RPMI7951 (cell line): ENCODE data around the gene ITGBL1. TPM values are rescaled to one million over a fixed set of nuclear protein-coding genes. Genes with fewer than 3 reads are reported as not detected.

Experiments
- DNase-seq: peaks from one replicate; pipeline ENCODE4 v3.0.0-alpha.2; 2012; ENCODE audit warnings: low read depth
- total RNA-seq: library from RNA; depleted of rRNA; stranded (reverse); fragments of >200 nt; shearing (Covaris generic); gene quantifications from 2 replicates; pipeline ENCODE4 v1.2.3, GENCODE V29; 2014; rRNA removed

Gene ITGBL1, protein sequence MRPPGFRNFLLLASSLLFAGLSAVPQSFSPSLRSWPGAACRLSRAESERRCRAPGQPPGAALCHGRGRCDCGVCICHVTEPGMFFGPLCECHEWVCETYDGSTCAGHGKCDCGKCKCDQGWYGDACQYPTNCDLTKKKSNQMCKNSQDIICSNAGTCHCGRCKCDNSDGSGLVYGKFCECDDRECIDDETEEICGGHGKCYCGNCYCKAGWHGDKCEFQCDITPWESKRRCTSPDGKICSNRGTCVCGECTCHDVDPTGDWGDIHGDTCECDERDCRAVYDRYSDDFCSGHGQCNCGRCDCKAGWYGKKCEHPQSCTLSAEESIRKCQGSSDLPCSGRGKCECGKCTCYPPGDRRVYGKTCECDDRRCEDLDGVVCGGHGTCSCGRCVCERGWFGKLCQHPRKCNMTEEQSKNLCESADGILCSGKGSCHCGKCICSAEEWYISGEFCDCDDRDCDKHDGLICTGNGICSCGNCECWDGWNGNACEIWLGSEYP
- 57.1 and 69.0 TPM in 2 replicates for total RNA-seq

DNA sequence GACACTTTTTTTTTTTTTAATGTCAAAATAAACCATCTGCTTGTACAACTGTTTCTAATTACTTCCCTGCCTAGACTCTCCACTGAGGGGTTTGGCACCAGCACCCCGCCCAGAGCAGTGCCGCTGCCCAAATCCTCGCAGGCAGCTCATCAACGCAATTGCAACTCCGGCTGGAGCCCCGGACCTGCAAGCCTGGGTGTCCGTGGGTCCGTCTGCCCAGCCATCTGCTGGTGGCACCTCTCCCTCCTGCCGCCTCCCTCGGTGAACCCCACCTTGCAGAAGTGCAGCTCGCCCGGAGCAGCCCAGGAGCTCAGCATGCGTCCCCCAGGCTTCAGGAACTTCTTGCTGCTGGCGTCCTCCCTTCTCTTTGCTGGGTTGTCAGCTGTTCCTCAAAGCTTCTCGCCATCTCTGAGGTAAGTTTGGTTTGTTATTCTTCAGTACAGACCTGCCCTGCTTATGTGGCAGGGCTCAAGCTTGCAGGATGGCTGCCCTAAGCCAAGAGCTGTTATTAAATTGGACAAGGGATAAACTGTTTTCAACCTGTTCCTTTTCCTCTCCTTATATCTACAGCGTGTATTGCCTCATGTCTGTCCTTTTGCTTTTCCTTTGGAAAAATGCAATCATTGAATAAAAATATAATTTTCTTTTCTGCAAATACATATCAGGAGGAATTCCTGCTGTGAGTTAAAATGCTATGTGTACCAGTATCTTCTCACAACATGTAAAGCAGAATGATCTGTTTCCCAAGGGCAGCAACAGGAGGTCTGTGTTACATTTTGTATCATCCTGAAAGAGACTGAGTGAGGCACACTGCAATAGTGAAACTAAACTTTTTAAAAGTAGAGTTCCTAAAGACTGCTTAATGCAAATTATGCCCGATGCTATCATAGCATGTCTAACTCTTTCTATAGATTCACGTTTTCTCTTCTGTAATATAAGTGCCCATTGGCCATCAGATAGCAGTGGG lies at the start of gene ITGBL1:
ITGBL1 (plus strand) TSS at position 157 of the 967 bp plus-strand sequence; CDS start at position 316, 159 bp downstream.
- peak; percentile 73 for DNase-seq

DNA sequence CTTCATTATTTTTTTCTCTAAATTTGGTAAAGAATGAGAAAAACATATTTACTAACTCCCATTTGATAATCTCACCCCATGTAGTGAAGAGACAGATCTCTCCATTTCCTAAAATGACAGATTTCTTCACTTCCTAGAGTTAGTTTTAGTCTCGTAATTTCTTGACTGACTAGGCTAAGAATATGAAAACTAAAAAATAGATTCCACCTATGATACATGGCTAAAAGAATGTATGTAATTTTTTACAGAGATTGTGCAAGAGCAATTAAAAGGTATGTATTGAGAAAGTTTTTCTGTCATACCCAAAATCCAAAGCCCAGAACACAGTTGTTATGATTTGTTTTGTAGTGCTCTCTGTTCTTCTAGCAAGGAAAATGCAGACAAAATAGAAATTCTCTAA lies 45.7 kb upstream of the ITGBL1 start:
- DNase-seq: no peak

DNA sequence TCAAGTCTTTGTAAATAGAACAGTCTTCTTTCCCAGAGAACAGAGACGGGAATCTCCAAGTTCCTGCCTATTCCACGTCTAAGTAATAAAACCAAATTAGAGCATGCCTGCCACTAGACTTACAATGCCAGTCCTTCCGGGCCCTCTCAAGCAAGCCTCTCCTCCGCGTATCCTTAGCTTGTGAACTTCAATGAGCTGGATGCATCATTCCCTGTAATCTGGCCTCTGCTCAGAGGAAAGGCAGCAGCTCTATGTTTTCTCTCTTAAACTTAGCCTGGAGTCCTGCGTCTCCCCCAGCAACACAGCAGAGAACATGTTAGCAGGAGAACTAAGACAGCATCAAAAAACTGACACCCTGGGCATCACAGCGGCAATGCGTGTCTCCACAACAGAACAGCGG lies 44.3 kb upstream of the ITGBL1 start:
- DNase-seq: peak; percentile 42

DNA sequence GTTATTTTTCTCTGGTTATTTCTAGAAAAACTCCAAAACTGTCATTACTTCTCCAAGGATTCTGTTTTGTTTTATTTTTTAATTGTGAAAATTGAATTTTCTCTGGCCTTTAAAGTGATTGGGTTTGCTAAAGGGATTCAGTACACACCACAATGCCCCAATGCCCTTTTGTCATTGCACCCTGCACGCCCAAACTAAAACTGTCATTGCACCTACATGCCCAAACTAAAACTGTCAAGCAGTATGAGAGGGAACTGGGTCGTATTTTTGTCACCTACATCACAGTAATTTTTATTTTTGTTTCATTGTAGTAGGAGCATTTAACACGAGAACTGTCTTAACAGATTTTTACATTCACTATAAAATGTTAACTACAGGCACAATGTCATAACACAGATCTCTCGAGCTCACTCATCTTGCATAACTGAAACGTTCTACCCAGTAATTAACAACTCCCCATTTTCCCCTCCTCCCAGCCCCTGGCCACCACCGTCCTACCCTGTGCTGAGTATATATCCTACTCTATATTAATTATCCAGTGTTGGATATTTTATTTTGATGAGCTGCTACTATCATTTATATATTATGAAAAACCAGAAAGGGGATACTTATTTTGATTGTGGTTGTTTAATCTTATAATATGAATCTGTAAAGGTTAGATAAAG lies 43.4 kb upstream of the ITGBL1 start:
- no peak for DNase-seq

DNA sequence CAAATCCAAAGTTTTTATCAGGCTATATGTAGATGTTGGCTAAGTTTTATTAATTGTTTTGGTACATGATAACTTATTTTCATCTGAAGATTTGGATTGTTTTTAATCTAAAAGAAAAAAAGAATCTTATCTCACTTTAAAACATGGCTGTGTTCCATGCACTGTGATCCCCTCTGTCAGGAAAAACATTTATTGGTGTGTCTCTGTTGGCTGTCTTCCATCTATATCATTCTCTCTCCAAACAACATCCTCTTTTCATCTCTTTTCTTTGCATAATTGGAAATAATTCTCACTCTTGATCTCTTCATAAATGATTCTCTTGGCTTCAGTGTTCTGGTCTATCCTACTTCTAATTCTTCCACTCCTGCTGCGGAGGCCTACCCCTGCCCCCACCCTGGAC lies 40.4 kb upstream of the ITGBL1 start:
- no peak for DNase-seq

DNA sequence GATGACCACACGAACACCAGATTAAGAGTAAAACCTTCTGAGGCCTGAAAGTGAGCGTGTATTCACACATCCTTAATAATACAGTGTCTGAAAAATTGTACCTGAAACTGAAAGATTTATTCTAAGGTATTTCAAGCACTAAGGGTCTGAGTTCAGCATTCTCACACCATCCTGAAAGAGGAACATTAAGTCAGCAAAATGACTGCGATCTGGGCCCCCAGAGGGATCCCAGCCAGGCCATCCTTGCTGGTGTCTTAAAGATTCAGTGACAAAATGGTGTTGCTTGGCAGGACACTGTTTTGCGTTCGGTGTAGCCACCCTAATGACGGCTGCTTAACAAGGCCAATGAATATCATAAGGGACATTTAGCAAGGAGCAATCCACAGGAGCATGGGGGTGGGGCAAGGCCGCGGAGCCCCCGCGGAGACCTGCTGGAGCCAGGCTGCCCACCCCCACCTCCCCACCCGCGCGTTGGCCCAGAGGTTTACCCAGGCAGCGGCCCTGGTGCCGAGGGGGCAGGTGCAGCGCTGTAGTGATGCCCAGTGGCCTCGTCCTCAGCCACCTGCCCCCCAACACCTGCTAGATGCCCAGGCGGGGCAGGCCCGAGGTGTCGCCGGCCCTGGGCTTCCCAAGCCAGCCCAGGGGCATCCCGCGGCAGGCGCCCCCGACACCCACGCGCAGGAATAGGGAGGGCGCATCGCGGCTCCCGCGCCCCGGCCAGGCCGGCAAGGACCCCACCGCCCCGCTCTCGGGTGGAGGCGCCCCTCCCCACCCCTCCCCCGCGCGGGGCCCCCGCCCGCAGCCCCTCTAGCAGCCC lies 36.9 kb upstream of the ITGBL1 start:
- no peak for DNase-seq

DNA sequence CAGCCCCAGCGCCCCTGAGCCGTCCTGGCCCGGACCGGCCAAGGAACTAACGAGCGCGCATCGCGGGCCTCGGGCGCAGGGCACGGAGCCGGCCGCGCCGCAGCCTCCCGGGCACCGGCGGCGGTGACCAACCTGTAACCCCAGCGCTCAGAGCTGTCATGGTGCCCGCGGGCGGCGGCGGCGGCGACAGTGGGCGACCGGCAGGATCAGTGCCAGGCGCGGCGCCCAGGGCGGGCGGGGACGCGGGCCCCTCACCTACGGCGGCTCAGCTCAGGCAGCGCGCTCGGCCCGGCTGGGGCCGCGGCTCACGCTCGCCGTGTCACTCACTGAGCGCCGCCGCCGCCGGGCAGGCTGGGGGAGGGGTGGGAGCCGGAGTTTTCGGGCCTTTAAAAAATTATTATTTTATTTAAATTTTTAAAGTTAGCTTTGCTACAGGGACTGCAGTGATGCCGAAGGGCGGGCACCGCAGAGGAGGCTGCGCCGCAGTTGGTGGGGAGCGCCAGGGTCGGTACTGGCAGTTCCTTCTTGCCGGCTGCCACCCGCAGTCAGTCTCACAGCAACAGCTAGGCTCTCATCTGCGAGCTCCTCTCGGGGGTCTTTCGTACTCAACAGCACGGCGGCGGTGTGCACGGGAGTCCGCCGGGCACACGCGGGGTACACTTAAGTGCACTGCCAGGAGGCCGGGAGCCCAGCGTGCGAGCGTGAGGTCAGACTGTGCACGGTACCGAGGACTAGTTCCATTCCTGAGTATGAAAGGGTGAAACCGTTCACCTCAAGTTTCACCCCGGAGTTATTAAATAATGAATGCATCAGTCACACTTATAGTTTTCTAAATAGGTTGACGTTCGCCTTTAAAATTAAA lies 36.1 kb upstream of the ITGBL1 start, which contains the start of gene NALCN:
NALCN (minus strand) TSS at position 328 of the 862 bp plus-strand sequence. CDS start 17,382 bp downstream, outside the sequence.
- DNase-seq: peak; percentile 15

DNA sequence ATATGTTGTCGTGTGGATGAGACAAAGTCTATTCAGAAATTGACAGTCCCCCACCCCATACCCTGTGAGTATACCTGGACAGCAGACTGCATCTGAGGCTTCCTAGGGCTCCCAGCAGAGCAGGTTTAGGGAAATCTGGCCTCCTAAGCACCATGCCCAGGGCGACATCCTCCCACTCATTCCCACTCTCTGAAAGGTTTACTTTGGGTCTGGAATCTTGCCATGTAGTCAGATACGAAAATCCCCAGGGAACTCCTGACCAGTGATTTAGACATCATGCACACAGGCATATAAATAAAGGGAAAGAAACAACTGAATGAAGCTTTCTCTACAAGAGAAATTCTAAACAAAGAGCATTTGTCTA lies 35.5 kb upstream of the ITGBL1 start:
- DNase-seq: peak; percentile 82

DNA sequence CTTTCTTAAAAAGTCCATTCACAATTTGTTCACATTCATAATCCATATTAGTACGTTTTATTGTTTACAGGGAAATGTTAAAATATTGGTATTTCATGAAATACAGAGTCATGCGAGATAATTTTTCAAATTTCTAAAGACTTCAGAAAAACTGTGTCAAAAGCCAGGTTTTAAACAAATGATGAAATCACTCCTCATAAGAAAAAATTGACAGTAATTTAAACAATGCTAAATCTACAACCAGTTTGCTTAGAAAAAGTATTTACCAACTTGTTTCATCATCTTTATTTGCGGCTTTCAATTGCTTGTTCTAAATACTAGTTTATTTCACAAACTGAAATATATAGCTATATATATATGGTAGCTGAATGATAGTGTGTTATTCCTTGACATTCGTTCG lies 35.0 kb upstream of the ITGBL1 start:
- no peak for DNase-seq

DNA sequence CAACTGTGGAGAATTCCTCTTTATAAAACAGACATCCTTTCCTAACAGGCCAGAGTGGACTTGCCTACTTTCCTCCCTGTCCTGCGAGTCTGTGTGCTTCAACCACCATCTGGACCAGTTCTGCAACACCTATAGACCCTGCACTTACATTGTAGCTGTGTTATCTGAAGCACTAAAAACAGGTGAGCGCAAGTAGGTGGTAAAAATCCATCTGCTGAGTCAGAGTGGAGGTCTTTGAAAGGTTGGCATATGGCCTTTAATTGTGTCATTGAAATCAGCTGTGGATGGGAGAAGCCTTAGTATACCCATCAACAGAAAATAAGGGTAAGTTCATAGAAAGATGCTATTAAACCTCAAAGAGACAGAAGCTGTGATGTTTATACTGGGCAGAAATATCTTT lies 28.6 kb upstream of the ITGBL1 start:
- no peak for DNase-seq

DNA sequence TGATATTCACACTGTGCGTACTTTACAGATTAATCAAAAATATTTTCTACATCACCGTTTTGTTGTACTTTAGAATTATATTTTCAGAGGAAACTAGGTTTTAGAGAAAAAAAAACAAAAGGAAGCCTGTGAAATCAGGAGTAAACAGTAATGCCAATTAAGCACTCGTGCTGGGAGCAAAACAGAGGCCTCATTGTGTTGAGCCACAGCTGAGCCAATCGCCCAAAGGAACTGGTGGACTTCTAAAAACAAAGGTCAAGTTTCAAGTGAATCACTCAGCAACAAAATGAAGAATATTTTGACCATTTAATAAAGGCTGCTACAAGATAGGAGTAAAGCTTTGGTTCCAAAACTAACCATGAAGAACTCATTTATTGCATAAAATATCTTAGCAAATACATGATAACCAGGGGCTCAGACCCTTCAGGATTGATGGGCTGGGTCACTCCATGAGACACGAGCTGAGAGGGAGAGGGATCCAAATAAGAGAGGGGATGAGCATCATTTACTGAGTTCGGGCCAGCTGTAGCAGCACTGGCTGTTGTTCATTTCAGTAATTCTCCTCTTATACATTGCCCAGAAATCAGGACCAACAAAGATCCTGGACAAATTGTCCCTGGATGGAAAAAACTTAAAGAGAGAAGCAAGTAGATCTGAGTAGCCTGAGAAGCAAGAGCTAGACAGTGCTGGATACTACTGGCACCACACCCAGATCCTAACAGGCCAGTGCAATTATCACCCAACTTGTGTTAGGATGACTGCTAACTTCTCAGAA lies 27.9 kb upstream of the ITGBL1 start:
- peak; percentile 64 for DNase-seq

DNA sequence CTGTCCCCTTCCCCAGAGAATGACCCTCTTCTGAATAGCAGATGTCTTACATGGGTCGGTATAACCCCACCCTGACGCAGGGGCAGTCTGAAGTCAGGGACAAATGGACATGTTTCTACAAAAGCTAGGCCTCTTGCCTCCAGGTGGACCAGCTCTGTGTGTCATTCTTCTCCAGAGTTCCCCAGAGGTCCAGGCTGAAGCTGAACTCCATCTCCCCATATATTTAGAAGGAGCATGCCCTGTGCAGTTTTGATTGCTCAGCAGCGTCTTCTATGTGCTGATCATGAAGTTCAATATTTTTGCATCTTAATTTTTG lies 27.4 kb upstream of the ITGBL1 start:
- no peak for DNase-seq

DNA sequence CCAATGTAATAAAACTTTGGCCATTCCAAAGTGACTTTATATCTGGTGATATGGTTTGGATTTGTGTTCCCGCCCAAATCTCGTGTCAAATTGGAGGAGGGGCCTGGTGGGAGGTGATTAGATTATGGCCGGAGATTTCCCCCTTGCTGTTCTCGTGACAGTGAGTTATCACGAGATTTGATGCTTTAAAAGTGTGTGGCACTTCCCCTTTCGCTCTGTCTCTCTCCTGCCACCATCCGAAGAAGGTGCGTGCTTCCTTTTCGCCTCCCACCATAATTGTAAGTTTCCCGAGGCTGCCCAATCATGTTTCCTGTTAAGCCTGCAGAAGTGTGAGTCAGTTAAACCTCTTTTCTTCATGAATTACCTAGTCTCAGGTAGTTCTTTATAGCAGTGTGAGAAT lies 26.9 kb upstream of the ITGBL1 start:
- no peak for DNase-seq

DNA sequence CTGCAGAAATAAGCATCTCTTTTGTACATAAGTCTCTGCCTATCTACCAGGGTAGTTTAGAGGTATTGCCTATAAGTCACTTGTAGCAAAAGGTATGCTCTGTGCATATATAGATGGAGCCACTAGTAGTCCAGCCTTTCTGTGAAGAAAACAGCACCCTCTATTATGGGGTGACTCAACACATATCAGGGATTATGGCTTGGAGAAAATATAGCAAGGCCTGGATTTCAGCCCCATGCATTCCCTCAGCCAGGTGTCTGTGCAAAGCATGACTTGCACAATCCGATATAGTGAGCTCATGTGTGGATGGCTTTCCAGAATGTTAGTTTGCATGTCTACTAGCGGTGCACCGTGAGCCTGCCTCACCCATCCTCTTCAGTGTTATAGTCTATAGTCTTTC lies 22.7 kb upstream of the ITGBL1 start:
- DNase-seq: no peak

DNA sequence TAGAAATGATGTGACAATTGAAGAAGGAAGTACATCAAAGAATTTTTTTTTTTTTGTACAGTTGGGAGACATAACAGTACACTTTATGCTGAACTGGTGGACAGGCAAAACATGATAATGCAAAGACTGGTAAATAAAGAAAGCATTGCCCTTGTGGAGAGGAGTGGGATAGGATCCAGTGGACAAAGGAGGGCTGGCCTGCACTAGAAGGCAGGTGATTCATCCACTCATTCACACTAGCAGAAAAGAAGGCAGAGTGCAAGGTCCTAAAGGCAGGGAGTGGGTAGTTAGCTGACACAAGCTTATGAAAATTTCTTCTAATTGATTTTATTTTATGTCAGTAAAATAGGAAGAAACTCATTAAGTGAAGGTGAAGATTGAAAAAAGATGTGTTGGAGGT lies 18.6 kb upstream of the ITGBL1 start:
- no peak for DNase-seq

DNA sequence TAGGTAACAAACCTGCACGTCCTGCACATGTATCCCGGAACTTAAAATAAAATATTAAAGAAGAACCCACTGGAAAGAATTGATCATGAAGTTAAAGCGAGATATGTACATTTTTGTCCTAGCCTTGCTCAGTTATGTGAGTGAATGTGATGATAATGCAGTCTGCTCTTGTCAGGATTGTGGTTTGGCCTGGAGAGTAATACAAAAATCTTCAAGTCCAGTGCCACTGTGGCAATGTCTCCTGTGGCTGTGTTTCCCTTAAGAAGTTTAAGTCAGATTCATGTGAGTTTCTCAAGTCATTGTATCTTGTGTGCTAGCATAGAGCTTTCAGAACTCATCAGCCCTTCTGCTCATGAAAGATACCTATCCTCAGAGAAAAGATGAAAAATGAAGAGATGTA lies 18.0 kb upstream of the ITGBL1 start:
- DNase-seq: no peak

DNA sequence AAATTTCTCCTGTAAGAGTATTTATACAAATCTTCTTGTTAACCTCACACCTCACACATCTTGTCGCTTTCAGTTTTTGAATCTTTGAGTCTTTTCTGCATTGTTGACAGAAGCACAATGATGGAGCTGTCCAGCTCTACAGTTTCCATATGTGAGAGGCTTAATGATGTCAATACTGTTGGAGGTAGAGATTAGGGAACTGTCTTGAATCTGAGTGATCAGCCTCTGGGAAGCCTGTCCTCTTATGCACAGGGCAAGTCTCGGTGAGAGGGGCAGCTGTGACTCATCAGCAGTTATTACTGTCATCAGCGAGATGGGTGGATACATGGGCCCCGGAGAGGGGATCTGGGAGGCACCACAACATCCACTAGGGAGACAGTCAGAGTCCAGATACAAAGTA lies 4.6 kb upstream of the ITGBL1 start:
- DNase-seq: peak; percentile 60

DNA sequence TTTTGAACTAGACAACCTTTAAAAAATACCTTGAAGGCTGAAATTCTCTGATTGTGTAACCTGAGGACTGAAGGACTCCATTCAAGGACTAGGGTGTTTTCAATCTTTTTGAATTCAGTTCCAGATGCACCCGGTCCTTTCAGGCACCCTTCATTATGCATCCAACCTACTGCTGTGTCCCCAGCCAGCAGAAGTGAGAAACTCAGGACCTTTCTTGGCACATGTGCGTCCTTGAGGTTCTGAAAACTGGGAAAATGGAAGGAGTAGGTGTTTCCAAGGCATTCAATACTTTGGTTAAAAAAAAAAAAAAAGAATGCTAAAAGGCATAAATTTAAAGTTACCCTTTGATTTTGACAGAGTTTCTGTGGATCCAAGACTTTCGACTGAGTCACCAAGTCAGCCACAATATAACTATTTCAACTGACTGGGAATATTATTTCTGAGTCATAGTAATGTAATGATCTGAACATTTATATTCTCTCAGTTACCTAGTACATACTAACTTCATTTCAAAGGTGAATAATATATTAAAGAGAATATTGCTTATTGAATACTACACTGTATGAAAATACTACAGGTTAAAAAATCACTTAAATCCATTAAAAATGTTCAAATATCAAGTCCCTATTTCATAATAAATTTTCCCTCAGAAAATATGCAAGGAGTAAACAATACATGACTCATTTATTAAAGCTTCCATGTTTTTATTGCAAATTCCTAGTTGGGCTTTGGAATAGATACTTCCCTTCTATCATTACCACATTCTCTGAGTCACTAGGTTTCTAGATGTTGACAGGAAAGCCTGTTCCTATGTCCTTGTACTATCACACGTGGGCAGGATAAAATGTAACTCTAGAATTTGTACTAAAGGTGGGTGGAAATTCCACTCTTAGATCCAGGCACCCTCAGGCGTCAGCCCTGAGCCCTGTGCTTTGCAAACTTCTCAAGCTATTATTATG lies 2.4 kb upstream of the ITGBL1 start:
- DNase-seq: peak; percentile 85
